GM20431 (cell line): ENCODE results near the gene MECR.

Experiments
- in situ Hi-C: fragments of 300-500 bp; cut with MseI, MboI; formaldehyde crosslinking; loops from one replicate; pipeline ENCODE4 v1.15.0; 2020; ENCODE audit warnings: low sequenced_read_pairs; ENCODE audit not compliant: unreplicated experiment

The MECR gene

DNA sequence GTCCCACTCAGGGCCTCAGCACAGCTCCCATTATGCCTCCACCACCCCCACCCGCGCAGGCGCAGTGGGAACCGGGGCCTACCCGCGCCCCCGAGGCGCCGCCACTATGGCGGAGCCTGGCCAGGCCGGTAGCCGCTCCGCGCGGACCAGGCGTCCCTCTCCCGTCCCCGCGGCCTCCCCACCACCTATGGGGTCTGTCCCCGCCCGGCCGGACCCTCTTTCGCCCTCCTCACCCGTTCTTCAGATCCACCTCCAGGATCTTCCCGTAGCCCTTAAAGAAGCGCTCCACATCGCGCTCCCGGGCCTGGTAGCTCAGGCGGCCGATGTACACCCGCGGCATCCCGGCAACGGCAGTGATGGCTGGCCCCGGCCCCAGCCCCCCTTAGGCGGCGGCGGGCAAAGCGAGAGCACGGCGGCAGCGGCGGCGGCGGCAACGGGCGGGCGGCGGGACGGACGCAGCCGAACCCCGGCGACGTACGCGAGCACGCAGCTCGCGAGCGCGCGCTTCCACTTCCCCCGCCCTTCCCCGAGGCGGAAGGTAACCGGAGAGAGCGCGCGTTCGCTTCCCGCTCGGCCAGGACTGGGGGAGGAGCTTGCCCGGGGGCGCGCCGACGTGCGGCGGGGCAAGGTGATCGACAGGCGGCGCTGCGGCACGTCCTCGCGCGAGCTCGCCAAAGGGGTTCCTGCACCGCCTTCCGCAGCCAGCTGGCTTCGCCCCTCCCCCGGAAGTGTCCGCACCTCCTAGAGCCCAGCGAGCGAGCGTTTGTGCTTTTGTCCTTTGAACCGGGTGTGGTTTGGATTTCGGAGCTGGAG, 49.1 kb downstream of the MECR start, which contains the start of gene SRSF4:
TSS of gene SRSF4 (minus strand) at position 488 of the 813 bp plus-strand sequence. CDS start at position 340, 148 bp downstream.
- in situ Hi-C loops: no loop called here

DNA sequence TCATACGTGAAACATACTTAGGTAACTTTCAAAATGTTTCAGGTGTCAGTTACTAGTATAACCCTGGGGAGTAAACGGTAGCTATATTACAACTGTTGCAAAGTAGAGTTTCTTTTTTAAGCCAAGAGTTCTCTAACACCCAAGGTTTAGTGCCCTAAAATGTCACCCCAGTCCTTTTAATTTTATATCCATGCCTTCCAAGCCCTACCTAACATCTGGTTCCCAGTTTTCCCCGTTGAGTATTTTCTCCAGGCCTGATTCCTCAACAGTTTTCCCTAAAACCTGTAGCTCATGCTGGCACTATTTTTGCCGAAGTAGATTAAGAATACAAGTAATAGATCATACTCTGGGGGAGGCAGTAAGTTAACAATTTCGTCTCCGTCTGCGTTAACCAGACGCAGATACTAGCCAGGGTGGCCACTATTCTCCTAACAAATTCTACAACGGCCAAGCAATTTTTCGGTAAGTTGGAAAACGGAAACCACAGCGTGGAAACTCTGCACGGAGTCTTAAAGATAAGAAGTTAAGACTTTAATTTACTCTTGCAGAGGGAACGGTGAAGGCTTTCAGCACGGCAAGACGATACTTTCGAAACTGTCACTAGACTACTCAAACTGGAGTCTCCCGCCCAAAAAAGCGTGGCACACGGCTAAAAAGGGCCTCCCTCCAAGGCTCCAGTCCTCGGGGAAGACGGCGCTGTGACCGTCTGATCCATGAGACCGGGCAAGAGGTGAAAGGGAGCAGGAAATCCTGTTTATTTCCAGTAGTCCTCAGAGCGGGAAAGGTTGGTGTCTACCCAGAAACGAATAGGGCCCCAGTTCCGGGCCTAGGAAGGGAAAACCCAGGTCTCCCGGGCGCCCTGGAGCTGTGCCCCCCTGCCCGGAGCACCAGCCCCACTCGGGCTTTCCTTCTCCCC, 50.0 kb downstream of the MECR start:
- in situ Hi-C loops: no loop called here

DNA sequence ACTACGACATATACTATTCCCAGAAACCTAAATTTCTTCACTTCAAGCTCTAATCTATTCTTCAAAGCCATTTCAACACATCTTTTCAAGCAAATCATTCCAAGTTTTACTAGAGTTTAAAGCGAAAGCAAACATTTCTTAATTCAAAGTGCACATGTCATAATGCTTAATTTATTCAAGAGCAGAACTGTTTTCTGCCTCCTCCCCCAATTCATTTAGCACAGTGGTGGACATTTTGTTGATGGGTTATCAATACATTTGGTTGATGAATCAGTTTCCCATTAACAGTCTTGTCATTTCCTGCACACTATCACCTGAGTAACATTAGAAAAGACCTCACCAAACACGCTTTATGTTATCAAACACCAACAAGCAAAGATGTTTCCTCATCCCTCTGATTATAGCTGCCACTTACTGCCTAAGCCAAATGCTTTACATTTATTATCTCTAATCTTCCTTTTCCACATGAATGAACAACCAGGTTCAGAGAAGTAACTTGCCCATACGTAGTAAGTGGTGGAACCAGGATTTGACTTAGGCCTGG, 51.0 kb downstream of the MECR start:
- in situ Hi-C loops: no loop called here

DNA sequence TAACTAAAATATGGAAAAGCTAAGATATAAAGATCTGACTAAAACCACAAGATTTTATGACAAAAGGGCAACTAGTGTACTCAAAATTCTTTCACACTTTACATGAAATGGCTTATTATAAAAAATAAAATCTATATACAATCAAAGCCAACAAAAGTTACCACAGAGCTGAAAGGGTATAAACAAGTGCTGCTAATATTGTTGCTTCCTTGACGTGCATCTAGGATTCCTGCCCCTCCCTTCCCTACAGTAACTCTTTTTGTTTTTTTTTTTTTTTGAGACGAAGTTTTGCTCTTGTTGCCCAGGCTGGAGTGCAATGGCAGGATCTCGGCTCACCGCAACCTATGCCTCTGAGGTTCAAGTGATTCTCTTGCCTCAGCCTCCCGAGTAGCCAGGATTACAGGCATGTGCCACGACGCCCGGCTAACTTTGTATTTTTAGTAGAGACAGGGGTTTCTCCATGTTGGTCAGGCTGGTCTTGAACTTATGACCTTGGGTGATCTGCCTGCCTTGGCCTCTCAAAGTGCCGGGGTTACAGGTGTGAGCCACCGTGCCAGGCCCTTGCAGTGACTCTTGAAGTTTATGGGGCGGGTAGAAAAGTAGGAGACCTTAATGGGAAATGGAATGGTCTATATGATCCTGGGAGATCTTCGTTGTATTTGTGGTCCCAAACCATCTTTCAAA, 53.6 kb downstream of the MECR start:
- in situ Hi-C loops: no loop called here

DNA sequence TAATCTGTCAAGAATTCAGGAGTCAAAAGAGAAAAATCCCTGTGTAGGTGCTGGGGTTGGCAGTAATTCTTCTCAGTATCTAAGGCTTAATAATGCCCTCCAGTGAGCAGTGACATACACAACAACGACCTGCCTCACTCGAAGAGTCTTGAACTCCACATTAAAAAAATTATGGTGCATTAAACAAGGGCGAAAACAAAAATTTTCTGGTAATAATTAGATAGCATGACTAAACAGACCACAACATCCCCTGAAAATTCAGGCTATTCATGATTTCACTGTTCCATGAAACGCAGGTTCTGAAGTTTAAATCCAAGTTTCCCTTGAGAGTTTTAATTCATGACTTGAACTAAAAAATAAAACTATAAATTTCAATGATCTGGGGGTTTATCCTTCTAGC, 54.2 kb downstream of the MECR start:
- in situ Hi-C loops: no loop called here

DNA sequence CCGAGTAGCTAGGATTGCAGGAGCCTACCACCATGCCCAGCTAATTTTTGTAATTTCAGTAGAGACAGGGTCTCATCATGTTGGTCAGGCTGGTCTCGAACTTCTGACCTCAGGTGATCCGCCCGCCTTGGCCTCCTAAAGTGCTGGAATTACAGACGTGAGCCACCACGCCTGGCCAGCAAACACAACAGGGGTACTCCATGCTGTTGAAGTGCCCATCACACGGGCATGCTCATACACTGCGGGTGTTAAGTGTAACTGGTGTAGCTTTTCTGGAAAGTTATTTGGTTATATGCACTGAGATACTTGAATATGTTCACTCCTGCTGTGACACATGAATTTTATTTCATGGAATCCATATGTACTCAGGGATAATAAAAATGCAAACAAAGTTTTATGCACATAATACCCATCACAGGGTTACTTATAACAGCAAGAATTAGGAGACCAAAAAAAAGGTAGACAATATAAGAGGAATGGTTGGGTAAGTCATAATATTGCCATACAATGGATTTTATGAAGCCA, 58.3 kb downstream of the MECR start:
- in situ Hi-C loops: no loop called here

DNA sequence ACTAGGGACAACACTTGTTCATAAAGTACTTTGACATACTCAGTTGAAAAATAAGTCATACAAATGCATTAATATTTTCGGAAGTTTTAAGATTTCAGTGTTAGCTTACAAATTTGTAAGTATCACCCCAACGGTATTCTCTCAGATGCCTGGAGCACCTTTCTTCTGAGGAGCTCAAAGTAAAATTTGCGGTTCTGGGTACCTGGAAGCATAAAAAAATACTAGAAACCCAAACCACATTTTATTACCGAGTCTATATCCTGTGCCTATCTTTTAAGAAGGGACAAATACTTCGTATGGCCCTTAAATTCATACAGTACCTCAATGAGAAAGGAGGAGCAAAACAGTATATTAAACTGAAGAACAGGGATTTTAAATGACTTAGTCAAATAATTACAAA, 59.2 kb downstream of the MECR start:
- in situ Hi-C loops: no loop called here

DNA sequence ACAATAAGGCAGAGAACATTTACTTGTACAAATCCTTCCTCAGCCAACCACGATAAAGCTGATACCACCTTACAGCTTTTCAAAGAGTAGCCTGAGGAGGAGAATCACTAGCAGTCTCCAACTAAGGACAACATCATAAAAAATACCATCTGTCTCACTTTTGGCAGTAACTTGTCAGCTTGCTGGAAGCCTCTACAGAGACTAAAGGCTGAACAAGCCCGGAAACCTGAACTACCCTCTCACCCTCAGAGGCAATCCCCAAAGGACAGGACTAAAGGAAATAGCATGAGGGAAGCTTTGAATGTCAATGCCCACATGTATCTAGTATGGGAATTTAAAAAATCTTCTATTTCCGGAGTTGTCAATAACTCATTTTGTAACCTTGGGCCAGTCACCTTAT, 59.6 kb downstream of the MECR start:
- in situ Hi-C loops: no loop called here

DNA sequence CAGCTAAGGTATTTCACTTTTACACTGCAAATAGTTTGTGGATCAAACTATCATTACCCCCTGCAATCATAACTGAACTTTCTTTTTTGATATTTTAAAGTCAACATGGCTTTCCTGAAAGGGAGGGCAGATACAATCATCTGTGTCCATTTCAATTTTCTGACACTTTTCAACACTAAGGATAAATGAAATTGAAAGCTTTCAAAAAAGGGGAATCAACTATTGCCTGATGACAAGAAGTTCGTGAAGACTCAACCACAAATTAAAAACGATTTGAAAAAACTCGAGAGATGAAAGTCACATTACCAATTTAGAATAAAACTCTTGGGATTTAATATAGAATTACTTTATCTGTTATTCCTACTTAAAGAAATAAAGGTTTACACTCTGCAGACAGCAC, 60.8 kb downstream of the MECR start:
- in situ Hi-C loops: no loop called here

DNA sequence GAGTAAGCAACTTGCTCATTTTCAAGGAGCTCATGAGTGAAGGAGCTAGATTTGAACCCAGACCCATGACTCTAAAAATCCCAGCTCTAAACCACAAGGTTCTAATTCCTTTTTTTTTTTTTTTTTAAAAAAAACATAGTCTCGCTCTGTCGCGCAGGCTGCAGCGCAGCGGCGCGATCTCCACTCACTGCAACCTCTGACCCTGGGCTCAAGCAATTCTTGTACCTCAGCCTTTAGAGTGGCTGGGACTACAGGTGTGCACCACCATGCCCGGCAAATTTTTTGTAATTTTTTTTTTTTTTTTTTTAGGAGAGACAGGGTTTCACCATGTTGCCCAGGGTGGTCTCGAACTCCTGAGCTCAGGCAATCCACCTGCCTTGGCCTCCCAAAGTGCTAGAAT, 62.8 kb downstream of the MECR start:
- in situ Hi-C loops: no loop called here

DNA sequence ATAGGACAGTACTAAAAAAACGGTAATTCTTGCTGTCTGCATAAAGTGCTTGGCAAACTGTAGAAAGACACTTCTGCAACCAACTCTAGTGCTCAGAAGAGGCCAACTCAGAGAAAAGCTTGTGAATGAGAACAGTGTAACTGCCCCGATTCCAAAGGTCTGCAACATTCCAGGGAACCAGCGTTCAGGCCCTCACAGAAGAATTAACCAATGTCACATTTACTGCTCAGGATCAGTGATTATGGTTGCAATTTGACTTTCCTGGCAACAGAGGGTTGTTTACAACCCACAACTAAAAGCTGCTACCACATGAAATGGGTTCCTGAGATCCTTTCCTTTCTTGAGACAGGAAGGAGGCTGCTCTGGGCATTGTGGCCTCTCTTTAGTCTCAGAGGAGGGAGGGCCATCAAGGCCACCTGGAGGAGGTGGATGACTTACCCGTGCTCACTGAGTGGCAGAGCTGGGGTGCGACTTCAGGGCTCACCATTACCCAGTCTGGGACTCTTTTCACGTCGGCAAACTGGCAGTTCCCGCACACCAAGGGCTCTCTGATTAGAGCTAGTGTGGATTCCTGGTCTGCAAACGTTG, 64.3 kb downstream of the MECR start:
- in situ Hi-C loops: no loop called here

DNA sequence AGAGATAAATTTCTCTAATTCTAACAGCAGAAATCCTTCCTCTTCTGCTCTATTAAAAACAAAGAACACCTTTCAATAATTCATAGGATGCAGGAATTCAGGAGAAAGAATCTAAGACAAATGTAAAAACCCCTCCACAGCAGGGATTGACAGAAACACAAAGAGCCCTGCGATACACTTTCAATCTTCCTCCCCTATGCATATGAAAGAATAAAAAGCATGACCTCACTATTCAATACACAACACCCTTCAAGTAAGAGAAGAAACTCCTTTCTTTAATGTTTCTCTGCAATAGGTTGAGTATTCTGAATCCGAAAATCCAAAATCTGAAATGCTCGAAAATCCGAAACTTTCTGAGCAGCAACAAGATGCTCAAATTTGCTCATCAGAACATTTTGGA, 66.1 kb downstream of the MECR start:
- in situ Hi-C loops: no loop called here

DNA sequence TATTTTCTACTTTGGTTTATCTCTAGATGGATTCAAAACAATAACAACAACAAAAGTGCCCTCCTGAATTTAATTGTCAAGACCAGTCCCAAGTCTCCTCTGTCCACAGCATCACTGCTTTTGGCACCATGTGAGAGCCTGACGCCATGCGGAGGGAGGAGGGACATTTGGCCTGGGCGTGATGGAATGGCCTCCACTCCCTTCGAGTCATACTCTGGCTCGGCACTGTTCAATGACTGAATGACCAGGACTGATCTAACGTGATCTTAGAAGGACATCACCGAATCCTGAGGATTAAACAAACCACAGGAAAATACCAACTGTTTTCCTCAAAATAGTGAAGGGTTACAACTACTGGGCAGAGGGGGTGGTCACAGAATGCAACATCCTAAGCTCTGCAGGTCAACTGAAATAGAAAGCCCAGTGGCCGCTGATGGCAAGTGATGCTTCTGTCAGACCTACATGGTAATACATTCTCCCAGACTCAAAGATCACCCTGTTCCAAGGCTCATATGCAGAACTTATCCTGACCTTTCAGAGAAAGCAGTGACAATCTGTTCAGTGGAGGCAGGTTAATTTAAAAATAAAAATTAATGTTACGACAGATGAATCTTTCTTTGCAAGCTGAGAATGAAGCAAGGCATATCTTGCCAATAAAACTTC, 68.1 kb downstream of the MECR start:
- in situ Hi-C loops: no loop called here

DNA sequence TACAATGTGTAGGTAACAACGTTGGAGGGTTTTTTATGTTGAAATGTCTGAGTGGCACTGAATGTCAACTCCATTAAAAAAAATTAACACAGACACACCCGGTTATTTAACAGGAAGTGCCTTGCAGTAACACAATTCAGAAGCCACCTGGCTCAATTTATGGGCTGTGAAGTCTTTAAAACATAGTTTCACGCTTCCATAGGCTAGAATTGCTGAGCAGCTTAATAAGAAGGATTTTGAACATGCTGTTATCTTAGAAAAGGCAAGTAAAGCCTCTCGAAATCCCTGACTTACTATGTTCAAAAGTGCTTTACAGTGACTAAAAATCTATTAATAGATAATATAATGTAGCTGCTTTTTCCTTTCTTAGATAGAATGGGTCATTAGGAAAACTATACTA, 68.7 kb downstream of the MECR start:
- in situ Hi-C loops: no loop called here

DNA sequence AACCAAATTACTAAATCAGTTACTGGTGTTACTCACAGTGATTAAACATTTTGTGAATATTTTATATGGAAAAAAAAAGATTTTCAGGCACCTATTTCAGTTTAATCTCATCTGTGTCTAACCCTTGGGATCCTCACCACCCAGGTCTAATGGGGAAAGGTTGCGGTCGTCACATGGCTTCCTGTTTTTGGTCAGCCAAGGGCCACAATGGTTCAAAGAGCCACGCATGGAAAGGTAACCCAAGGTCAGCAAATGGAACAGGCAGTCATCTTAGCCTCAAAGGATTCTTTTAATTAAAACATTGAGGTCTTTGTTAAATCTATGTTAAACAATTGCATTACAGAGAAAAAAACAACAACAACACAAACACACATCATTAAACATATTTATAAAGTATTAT, 71.0 kb downstream of the MECR start:
- in situ Hi-C loops: no loop called here

DNA sequence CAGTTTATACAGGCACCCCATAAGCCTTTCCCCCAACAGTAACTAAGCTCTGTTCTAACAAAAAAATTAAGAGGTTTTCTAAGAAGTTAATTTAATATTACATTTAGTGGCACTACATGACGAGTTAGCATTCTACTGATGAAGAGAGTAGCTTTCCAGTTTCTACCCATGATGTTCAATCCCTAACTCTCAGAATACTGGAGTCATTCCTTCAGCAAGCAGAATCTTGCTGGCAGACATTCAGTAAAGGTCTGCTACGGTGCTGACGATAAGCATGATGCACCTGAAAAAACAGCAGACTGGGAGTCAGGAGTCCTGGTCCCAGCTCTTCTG, 73.5 kb downstream of the MECR start:
- in situ Hi-C loops: no loop called here

DNA sequence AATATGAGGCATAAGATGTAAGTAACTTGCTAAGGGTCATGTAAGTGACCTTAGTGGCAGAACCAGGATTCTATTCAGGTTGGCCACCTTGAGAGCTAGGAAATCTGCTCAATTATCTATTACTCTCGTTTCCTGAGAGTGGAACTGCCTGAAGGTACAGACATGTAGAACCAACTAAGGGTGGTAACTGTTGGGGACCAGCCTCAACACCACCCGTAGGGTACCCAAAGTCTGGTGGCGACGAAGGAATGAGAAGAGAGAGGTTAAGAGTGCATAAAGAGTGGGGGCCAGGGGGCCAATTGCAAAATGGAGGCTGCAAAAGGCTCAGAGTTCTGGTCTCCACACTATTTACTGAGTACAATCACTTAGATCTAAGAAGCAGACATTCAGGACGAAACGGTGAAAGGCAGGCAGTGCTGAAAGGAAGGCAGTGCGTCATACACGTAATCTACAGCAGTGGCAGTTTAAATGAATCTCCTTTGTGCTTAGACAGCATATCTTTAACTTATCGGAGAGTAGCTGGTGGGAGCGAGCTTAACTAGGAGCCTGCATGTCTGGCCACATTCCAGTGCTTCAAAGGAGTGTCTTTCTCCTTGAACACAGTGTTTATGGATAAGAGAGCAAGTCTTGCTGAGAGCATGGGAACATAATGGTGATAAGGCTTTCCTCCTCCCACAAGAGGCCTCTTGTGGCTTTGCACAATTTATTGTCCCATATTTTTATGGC, 74.0 kb downstream of the MECR start:
- in situ Hi-C loops: no loop called here

DNA sequence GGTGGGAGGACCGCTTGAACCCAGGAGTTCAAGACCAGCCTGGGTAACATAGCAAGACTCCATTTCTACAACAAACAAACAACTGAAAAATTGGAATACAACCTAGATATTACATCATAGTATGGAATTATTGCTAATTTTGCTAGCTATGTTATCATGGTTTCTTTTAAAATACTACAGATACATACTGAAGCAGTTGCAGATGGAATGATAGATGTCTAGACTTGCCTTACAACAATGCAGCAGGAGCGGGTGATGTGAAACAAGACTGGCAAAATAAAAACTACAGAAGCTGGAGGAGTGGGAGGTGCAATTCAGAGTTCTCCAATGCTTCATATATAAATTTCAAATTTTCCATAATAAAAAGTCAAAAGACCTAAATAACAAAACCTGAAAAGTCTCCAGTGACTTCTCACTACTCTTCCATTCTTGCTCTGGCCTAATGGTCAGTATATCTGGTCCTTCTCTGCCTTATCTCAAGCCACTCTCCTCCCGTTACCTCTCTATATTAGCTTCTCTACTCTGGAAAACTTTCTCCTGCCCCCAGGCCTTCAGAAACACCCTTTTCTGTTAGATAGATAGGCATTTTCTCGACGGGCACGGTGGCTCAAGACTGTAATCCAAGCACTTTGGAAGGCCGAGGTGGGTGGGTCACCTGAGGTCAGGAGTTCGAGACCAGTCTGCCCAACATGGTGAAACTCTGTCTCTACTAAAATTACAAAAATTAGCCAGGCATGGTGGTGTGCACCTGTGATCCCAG, 78.5 kb downstream of the MECR start:
- in situ Hi-C loops: no loop called here
